GM19025 (cell line): ENCODE measurements around the gene RIIAD1.

Source experiments
- ATAC-seq: cut with Tn5 transposase; IDR thresholded peaks from one replicate; pipeline ENCODE4 v1.9.1; 2021; ENCODE audit warnings: mild to moderate bottlenecking, low read depth, moderate library complexity; ENCODE audit not compliant: unreplicated experiment

Gene RIIAD1

DNA sequence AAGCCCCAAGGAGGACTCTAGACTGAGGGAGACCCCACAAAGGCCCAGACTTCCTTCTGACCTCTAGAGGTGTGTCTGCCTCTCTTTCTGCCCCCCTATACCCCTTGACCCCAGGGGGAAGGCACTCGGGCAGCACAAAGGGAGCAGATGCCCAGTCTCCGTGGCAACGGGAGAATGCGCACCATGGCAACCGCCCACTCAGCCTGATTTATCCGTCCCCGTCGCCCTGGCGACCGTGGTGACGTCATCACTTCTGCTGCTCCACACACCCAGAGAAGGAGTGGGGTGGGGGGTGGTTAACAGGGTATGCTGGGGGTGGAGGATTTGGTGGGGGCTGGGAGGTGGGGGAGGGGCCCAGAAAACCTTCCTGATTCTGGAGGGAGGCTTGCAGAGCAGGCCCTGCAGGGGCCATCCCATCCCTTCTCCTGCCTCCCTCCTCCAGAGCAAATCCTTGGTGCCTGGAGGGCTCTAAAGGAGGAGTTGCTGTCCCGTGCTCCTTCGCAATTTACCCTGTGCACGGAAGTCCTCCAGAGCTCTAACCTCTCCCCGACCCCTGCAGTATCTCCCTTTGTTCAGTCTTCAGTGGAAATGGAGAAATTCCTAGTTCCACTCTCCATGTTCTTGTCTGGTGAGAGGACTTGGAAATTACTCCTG is 11.0 kb upstream of the RIIAD1 start:
- ATAC-seq: no peak

DNA sequence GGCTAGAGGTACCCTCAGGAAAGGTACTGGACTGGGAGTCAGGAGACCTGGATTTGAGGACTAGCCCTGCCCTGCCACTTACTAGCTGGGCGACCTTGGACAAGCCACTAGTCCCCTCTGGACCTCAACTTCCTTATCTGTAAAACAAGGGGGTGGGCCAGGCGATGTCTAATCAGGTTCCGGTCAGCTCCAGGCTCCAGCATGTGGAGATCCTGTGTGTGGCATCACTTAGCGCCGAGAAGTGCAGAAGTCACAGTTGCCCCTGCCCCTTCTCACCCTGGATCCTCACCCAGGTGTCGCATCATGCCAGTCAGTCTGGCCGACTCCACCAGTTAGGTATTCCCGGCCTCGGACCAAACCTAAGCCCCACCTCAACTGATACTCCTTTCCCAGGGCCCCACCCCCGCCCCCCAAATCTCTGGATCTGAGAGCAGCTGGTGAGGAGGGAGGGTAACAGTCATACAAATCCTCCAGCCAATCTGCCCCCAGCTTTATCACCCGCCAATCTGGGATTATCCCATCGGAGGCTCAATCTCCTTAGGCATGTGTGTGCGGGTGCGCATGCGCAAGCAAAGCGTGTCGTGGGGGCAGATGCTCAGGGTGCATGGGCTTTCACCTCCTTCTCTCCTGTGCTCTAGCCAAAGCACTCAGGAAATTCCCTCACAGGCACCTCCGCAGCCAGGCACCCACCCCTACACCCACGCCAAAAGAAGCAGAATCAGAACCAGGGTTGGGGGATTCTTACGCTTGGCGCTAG is 10.1 kb upstream of the RIIAD1 start:
- ATAC-seq: no peak

DNA sequence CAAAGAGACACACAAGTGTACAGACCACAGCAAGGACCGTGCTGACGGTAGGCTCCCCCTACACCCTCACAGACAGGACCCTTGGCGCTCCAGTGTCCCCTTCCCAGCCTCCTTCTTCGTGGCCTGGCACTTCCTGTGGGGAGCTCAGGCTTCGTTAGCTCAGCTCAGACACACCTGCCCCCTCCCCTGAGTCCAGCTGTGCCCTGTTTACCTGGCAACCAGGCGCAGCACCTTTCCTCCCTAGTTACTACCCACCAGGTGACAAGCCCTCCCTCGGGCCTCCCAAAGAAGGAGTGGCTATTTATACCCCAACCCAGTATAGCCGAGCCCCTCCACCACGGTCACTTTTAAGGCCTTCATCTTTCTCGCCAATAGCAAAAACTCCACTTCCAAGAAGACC is 9.4 kb upstream of the RIIAD1 start:
- ATAC-seq: no peak

DNA sequence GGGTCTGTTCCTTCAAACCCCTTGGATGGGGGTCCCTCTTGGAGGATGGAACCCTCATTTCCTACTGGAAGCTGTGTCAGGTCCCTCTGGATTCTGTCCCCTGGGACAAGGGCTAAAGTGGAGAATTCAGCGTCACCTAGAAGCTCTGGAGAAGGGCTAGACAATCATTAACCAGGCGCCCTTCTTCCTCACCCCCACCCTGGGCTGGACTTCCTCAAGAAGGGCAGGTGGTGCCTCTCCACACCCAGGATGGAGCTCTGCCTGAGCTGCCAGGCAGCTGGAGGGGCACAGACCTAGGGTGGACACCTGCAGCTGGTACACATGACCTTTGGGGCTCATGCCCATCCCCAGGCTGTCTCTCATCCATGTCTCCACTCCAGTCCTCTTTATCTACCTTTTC is 8.3 kb upstream of the RIIAD1 start:
- ATAC-seq: no peak

DNA sequence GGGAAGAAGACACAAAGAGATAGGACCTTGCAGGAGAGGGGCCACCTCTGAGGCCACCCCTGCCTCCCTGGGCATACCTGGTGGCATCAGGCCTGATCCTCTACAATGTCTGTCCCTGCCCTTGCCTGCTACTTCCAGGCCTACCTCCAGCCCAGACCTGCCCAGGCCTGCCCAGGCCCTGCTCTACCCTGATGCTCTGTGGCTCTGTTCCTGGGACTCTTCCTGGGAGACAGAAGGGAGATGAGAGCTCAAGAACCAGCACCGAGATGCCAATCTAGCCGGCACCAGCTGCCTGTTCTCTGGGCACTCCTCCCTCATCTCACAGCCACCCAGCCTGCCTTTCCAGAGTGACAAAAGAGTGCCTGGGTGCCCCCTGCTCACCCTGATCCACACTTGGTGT is 7.4 kb upstream of the RIIAD1 start:
- ATAC-seq: no peak

DNA sequence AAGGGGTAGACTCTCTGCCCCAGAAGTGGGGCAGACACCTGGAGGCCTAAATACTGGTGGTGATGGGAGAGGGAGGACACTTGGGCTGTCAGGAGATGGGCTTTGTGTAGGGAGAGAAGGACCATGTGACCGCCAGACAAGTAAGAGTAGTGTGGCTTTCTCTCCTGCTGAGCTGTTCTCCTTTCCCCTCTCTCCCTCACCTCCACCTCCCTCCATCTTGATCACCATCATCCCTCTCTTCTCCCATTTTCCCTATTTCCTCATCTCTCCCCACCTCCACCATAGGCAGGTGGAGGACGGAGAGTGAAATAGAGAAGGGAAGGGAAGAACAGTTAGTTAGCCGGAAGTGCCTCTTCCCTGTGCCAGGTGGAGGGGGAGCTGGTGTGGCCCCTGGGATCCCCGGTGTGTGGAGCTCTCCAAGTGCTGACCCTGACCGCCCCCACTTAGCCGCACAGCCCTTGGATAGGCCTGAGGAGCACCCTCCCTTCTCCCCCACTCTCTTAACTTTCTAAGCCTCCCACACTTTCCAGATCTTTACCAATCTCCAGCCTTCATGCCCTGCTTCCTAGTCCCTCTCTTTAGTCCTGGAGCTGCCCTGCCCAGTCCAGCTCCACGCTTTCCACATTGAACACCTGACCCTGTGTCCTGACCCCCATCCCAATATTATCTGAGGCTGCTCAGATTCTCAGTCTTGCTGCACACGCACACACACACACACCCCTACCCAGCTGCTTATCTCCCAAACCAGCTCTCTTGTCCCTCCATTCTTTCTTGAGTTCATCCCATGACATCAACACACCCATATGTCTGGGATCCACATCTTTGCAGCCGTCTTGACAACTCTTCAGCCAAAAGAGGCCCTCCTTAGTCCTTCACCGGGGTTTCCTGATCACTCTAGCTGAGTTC is 6.2 kb upstream of the RIIAD1 start:
- ATAC-seq: no peak

DNA sequence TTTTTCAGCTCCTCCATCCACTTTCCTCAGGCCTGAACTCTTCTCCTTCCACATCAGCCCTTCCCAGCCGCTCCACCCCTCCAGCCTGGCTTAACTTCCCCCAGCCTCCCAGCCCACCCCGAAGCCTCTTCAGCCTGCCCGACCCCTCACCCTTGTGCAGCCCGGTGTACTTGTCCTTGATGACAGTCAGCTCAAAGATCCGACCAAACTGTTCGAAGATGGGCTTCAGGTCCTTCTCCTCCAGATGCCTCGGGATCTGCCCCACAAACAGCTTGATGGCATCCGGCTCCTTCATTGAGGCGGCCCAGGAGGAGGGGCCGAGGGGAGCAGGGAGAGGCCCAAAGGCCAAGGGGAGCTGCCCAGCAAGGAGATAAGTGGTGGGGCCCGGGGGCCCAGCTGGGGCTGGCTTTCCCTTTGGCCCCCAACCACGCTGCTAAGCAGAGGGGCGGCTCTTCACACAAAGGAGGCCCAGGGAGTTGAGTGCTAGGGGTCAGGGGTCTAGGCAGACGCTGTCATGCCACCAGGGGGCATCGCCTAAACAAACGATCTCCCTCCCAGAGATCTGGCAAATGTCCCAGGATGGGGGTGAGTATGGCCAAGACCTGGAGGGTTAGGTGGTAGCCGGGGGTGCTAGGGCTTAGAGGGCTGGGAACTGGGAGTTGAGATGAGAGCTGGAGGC is 5.5 kb upstream of the RIIAD1 start:
- no peak for ATAC-seq

DNA sequence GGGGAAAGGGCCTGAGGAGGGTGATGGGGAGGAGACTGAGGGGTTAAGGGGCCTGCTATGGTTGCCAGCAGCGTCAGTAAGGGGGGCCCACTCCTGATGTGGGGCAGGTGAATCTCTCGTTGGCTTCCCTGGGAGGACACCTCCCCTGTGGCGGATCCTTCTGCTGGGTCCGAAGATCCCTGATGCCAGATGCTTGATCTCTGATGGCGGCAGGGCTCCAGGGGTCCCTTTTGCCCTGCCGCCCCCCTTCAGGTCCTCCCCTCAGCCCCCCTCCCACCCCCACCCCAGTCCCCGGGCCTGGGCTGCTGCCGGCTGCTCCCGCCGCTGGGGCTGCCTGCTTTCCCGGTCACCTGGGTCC is 4.9 kb upstream of the RIIAD1 start:
- ATAC-seq: no peak

DNA sequence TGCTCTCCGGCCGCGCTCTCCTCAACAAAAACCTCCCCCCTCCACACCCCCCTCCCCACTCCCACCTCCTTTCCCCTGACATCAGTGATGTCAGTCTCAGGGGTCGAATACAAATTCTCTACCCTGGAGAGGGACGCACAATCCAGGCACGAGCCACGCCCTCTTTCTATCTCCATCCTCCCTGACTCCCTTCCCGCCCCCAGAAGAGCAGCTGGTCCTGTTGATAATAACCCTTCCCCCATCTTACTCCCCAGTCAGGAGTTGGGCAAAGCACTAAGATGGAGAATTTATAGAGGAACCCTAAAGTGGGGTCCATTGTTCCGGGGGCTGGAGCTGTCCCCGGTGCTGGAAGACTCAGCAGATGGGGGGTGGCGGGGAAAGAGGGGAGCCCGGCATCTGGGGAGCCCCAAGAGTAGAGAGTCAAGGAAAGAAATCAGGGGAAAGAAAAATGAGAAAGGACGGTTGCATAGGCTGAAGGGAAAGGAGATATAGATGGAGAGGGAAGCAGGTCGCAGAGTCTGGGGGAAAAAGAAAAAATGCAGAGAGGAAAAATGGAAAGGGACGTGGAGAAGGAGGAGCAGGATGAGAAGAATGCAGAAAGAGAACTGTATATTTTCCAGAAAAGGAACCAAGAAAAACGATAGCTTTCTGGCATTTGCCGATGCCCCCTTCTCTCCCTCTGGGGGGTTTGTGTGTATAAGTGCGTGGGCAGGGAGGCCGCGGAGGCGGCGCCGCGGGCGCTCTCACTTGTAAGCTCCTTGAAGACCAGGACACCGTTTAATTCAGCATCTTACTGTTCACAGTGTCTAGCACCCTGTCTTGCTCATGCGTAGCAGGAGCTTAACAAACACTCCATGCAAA is 4.3 kb upstream of the RIIAD1 start, which contains the start of gene CELF3:
TSS of gene CELF3 (minus strand) at position 33 of the 861 bp plus-strand sequence. CDS start 783 bp downstream, outside the sequence.
- ATAC-seq: no peak

DNA sequence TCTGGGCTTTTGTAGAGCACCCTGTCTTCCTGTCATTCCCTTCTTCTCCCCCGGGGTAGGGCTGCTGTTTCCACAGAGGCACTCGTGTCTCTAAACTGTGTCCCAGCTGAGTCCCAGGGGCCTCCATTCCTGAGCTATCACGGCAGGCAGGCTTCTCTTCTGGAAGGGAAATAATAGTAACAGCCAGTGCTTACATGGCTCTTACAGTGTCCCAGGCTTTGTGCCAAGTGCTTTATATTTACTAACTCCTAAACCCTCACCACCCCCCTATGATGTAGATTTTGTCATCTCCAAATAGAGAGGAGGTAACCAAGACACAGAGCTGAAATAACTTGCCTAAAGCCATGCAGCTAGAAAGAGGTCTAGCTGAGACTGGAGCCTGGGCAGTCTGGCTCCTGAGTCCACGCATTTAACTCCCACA is 3.3 kb upstream of the RIIAD1 start:
- ATAC-seq: no peak

DNA sequence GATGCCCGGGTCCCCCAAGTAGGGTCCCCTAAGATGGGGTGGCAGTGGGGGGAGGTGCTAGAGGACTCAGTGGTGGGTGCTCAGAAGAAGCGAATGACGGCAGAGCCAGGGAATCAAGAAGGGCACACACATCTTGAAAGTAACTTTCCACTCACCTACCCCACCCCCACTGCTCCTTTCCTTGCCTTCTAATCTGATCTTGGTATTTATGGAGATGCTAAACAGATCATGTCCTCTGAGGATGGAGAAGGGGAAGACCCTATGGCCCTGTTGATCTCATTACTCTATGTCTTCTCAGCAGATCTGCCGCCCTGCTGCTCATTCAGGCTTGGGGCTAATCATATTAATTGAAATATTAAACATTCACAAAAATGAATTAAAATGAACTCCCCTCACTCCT is 2.7 kb upstream of the RIIAD1 start:
- ATAC-seq: no peak

DNA sequence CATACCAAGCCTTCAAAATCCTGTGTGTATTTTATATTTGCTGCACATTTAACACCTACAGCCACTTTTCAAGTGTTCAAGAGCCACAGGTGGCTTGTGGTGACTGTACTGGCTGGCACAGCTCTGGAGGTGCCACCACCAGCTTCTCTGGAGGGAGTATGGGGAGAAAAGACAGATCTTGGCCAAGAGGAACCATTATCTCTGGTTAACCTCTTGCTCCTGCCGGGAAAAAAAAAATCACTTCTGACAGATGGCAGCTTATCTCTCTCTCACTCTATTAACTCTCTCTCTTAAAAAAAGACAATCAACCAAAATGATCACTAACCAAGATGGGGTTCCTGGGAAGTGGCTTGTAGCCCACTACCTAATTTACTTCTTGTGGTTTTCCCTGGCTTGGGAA is 1.2 kb upstream of the RIIAD1 start:
- no peak for ATAC-seq

DNA sequence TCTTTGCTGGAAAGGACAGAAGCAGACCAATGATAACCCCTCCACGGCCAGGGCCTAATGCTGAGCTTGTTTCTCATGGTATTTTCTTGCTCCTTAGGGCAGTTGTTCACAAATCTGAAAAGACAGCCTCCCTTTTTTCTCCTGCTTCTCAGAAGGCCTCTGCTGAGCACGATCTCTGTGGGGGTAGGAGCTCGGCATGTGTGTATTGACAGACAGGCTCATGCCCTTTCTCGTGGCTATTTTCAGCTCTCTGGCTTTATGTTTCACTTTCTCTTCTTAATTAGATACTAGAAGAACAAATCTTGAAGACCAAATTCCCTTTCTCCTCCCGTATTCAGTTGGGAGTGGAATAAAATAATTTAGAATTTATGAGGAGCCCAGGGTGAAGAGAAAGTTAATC is 768 bp upstream of the RIIAD1 start:
- ATAC-seq: no peak

DNA sequence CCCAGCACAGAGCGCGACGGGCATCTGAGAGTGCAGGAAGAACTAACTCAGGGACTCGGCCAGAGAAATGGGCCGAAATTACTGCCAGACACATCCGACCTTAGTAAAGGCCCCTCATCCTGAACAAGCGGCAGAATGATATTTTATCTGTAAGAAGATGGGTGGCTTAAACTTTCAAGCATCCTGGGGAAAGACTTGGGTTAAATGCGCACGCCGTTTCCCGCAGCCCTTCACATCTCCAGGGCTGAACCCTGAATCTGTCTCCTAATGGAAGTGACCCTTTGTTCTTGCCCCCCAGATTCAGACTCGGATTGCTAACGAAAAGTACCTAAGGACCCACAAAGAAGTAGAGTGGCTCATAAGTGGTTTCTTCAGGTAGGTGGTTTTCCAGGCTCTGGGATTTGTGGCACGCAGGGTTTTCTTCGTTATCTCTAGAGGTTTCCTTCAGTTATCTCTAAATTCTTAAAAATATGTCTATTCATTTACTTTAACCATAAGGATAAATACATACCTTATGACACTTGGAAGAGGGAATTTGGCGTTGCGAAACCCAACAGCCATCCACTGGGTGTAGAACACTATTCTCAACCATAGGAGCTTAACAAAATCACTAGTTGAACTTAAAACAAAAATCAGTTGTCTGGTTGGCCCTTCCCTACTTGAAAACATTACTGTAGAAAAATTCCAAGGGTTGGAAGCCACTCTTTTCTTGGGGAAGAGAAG is 627 bp downstream of the RIIAD1 start:
- no peak for ATAC-seq

DNA sequence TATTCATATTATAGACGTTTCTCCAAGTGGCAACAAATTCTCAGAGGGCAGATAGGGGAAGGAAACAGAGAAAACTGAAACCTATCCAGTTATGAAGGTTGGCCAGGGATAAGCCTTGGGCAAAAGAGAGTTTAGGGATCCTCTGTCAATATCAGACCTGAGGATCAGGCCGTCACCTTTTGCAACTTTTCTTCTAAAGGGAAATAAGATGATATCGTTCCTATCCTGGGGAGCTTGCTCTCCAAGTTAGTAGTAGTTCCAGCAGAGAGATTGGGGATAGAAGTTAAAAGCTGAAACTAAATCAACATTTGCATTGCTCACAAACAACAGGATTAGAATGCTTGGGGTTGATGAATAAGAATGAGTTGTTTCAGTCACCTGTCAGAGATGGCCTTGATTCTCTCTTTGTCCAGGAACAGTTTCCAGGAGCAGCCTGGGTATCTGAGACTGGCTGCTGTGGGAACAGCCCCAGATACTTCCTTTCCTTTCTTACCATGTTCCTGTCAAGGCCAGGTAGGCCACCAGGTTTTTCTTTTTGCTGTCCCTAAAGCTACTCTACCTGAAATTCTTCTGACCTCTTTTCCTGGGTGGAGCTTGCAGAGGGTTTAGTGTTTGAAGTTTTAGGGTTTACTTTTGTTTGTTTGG is 2.5 kb downstream of the RIIAD1 start:
- ATAC-seq: no peak

DNA sequence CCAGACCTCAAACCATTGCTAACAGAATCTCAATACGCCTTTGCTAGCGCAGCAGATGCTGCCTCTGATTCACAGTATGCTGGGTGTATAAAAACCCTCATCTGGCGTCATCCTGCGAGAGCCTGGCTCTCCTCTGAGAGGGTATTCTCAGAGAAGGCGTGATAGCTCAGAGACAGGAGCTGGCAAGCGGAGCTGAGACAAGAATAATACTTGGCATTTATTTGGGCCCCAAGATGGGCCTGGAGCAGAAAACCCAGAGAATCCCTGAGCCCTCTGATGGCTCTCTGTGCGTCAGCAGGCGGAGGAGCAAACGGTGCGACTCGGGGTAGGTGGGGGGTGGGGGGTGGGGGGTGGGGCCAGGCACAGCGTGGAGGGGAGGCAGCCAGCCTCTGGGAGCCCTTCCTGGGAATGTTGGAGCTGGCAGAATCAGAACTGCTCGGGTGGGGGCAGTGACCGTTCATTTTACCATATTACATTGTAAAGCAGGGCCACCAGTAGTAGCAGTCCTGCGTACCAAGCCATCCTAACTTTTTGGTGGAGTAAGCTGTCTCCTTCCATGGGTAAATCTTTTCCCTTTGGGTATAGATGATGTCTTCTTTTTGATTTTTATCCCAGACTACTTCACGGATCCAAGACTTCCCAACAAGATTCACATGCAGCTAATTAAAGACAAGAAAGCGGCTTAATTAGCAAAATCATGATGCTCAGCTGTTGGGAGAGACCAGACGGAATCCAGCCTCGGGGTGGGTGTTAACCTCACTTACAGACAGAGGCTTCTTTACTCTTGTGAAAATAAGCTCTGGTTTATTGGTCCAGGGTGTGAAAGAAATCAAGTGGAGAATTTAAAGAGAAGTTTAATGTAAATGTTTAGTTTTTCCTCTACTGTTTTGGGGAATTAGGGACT is 7.1 kb downstream of the RIIAD1 start:
- ATAC-seq: no peak

DNA sequence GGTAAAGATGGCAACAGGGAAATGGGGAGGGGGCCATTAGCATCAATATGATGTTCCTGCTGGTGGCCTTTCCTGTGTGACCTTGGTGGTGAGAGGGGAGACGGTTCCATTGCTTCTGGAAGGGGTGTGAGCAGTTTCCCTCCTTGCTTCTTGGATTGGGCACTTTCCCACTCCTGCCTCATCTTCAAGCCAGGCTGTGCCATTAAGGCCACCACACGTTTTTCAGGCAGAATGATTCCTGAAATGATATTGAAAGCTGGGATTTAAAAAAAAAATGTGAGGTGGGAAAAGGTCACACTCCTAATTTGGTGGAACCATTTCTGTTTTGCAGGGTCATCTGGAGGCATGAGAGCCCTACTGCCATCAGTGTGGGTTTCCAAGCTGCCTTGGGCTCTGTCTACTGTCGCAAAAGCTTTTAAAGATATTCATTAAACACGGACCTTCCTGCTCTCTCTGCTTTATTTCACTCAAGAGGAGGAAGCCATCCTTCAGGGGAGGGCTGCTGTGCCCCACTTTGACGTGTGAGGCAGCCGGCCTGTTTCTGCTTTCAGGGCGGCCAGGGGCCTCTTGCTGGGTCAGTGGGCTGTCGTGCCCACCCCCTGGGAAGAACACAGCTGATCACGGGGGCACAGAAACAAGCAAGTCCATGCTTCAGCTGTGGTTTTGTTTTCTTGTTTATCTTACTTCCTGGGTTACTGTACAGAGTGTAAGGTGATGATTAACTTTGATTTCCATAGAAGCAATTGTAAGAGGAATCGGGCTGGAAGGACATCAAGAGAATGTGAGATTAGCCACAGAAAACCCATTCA is 8.0 kb downstream of the RIIAD1 start:
- no peak for ATAC-seq
